GM18511 (cell line): ENCODE measurements around the gene CPT1B.

Experiments
- ATAC-seq: cut with Tn5 transposase; IDR thresholded peaks from one replicate; pipeline ENCODE4 v1.9.1; 2021; ENCODE audit warnings: mild to moderate bottlenecking, moderate library complexity; ENCODE audit not compliant: unreplicated experiment

Gene CPT1B

GRCh38 chr22:50571264-50572175, 6.7 kb downstream of the CPT1B start:
- no peak for ATAC-seq

GRCh38 chr22:50570861-50571260, 7.4 kb downstream of the CPT1B start:
- no peak for ATAC-seq

DNA sequence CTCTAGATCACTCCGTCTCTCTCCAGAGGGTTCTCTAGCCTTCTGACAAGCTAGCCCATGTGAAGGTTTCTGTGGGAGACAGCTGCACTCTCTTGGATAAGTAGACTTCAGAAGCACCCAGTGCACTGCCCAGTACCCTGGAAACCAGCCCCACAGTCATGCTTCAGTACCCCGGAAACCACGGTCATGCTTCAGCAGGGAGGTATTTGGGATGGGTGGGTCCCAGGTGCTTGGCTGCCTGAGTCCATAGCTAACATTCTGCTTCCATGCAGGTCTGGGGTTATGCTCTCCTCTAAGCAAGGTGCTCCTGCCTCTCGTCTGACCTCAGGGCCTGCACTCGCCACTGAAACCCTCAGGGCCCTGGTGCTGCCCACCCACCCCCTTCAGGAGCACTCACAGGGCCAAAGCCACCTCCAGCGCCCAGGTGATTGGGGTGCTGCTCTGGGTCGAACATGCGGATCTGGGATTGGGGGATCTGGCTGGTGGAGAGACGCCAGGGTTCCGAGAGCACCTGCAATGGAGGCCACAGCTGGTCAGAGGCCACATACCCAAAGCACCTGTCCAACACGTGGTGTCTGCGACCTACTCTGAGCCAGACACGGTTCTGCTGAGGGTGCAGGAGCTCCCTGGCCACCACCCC, 8.2 kb downstream of the CPT1B start:
- no peak for ATAC-seq

DNA sequence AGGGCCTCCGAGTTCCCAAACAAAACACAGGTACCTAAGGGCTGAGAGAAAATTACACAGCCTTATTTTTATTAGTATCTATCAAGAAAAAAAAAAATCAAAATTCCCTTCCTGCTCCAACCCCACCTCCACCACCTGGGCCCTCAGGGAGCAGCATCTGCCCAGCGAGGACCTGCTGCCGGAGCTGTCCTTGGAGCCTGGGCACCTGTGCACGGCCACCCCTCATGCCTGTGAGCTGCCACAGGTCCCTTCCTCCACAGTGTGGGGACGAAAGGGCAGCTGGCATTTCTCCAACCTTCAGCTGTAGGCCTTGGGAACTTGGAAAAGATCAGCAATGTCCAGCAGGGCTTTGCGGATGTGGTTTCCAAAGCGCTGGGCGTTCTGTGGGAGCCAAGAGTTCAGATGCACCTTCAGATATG, 9.2 kb downstream of the CPT1B start:
- no peak for ATAC-seq

DNA sequence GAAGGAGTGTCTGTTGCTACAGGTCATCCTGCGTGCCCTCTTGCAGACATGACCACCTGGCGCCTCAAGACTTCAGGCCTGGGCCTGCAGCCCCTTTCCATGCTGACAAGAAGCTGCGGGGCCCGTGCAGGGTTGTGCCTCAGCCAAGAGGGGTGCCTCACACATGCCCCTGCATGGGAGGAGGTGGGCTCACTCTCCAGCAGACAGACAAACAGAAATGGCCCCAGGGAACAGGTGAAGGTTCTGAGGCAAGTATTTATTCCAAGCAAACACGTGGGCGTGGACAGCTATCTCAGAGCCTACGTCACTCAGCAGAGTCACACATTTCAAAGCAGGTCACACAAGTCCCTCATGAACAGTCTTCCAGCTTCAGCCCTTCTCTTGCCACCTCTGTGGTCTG, 9.6 kb downstream of the CPT1B start:
- no peak for ATAC-seq

GRCh38 chr22:50567721-50568252, 10.4 kb downstream of the CPT1B start:
- ATAC-seq = no peak

- ATAC-seq = no peak
Measured at GRCh38 chr22:50564289-50564688, 13.9 kb downstream of the CPT1B start.

GRCh38 chr22:50563413-50564160, 14.6 kb downstream of the CPT1B start:
- ATAC-seq = no peak

GRCh38 chr22:50562523-50563412, 15.5 kb downstream of the CPT1B start, which contains the start of gene SYCE3:
SYCE3 (minus strand) TSS chr22:50562919; CDS start chr22:50556405, 6,514 bp downstream.
- ATAC-seq = peak; percentile 97

GRCh38 chr22:50561401-50562358, 16.5 kb downstream of the CPT1B start:
- no peak for ATAC-seq

DNA sequence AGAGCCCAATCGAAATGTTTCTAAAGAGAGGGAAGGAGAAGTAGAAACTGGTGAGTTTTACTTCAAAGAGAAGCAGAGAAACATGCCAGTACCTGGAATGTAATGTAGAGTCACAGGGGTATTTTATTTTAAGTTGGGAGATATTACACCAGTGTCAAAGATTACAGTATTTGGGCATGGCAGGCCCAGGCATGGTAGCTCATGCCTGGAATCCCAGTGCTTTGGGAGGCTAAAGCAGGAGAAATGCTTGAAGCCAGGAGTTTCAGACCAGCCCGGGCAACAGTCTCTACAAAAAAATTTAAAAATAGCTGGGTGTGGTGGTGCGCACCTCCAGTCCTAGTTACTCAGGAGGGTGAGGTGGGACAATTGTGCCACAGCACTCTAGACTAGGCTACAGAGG, 18.2 kb downstream of the CPT1B start:
- no peak for ATAC-seq

- ATAC-seq = no peak
Measured at GRCh38 chr22:50556703-50557102, 21.5 kb downstream of the CPT1B start.

DNA sequence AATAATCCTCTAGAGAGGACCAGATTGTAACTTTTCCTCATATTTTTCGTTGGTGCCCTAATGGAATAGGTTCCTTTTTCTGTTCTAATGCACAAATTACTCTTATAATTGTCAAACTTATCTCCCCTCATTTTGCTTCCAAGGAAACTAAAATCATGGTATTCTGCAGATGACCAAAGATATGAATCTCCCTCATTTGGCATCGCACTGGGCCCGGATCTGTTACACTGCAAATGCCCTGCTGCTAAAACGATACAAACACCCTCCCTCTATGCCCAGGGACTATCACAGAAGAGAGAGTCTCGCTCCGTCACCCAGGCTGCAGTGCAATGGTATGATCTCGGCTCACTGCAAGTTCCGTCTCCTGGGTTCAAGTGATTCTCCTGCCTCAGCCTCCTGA, 24.9 kb downstream of the CPT1B start:
- ATAC-seq = no peak

DNA sequence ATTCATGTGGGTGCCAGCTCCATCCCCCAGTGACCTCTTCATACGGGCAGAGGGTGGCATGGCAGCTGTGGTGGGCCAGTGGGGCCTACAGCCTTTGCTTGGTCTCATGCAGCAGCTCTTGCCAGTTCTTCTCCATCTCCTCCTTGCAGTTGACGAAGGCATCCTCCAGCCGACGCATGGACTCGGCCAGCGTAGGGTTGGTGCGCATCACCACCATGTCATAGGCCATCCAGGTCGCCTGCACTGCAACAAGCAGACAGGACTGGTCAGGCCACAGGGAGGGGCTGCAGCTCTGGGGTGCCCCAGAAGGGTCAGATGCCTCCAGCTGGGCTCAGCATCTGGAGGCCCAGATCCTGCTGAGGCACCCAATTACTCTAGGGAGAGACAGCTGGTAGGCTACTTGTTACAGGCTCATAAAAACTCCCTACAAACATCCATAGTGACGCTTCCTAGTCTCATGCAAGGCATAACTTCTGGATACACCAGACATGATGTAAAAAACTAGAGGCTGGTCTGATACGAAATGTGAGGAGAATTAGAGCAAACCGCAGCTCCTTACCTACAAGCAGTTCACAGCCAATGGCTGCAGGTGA, 27.0 kb downstream of the CPT1B start:
- no peak for ATAC-seq

DNA sequence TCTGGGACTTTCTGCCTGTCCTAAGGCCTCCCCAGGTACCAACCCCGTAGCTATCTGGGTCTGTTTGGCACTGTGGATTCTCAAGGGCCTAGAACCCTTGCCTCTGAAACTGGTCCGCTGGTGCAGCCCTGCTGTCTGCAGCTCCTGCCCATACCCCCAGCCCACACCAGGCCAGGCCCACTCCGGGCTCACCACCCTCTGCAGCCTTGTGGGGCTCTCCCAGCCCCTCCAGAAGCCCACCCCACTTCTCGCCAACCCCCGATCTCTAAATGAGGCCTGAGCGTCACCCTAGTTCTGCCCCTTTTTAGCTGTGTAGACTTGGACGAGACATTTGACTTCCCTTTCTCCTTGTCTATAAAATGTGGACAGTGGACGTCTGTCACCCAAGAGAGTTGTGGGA, 27.8 kb downstream of the CPT1B start:
- ATAC-seq = no peak

DNA sequence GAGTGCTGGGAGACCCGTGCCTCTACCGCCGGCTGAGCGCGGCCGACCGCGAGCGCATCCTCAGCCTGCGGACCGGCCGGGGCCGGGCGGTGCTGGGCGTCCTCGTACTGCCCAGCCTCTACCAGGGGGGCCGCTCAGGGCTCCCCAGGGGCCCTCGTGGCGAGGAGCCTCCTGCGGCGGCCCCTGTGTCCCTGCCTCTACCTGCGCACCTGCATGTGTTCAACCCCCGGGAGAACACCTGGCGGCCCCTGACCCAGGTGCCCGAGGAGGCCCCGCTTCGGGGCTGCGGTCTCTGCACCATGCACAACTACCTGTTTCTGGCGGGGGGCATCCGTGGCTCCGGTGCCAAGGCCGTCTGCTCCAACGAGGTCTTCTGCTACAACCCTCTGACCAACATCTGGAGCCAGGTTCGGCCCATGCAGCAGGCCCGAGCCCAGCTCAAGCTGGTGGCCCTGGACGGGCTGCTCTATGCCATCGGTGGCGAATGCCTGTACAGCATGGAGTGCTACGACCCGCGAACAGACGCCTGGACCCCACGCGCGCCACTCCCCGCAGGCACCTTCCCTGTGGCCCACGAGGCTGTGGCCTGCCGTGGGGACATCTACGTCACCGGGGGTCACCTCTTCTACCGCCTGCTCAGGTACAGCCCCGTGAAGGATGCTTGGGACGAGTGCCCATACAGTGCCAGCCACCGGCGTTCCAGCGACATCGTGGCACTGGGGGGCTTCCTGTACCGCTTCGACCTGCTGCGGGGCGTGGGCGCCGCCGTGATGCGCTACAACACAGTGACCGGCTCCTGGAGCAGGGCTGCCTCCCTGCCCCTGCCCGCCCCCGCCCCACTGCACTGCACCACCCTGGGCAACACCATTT, 29.1 kb downstream of the CPT1B start:
- no peak for ATAC-seq

DNA sequence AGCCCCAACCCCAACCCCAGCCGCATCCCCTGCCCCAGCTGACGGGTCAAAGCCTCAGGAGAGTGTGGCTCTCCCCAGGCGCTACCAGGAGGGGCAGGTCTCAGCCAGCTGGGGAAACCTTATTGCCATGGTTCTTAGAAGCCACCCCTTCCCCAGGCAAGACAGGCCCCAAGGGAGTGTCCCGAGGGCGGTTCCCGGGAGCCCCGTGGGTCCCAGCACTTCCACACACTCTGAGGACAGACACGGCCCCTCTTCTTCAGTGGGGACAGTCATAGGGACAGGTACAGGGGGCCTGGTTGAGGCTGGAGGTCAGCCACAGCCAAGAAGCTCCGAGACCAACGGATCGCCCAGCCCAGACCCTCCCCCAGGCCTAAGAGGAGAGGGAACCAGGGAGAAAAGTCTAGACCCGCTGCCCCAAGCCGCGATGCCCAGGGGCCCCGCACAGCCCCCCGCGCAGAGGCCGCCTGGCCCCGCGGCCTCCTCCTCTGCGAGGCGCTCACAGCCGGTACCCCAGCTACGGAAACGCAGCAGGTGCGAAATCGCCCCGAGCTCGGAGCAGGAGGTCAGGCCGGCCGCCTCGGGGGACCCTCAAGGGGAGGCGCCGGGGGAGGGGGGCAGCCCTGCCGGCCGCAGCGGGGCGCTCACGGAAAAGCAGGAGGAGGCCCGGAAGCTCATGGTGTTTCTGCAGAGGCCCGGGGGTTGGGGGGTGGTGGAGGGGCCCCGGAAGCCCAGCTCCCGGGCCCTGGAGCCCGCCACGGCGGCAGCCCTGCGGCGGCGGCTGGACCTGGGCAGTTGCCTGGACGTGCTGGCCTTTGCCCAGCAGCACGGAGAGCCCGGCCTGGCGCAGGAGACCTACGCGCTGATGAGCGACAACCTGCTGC, 29.9 kb downstream of the CPT1B start:
- no peak for ATAC-seq
